H9 (cell line): Measurements from ENCODE around the gene HMMR. TPM values are rescaled to one million over a fixed set of nuclear protein-coding genes. Genes with fewer than 3 reads are reported as not detected.

Experiments used
- DNase-seq: peaks from one replicate; pipeline ENCODE4 v3.0.0-alpha.2; 2017
- H2AFZ ChIP-seq: one replicate; pipeline ENCODE4 v1.6.1; 2013; ENCODE audit warnings: mild to moderate bottlenecking, low read length, control low read depth, moderate library complexity
- H2AK5ac ChIP-seq: 2 replicates; pipeline ENCODE4 v1.6.1; 2013; ENCODE audit warnings: low read length, control low read depth, mixed read lengths; ENCODE audit not compliant: insufficient read length
- H2BK120ac ChIP-seq: one replicate; pipeline ENCODE4 v1.6.1; 2013; ENCODE audit warnings: low read depth, mild to moderate bottlenecking, low read length, control low read depth, inconsistent platforms; ENCODE audit not compliant: poor library complexity, severe bottlenecking
- H2BK12ac ChIP-seq: 2 replicates; pipeline ENCODE4 v1.6.1; 2013; ENCODE audit warnings: low read length, control low read depth, mixed read lengths, low read depth; ENCODE audit not compliant: insufficient read length
- H2BK15ac ChIP-seq: 2 replicates; pipeline ENCODE4 v1.6.1; 2013; ENCODE audit warnings: low read depth, low read length, control low read depth
- H2BK20ac ChIP-seq: one replicate; pipeline ENCODE4 v1.6.1; 2013; ENCODE audit warnings: low read depth, mild to moderate bottlenecking, low read length, control low read depth, inconsistent platforms; ENCODE audit not compliant: poor library complexity, severe bottlenecking
- H2BK5ac ChIP-seq: 2 replicates; pipeline ENCODE4 v1.6.1; 2013; ENCODE audit warnings: low read length, control low read depth, mixed read lengths; ENCODE audit not compliant: insufficient read length
- H3K14ac ChIP-seq: 2 replicates; pipeline ENCODE4 v1.6.1; 2013; ENCODE audit warnings: low read length, control low read depth; ENCODE audit not compliant: insufficient read depth
- H3K18ac ChIP-seq: 2 replicates; pipeline ENCODE4 v1.6.1; 2013; ENCODE audit warnings: low read depth, mild to moderate bottlenecking, mixed read lengths, low read length, control low read depth; ENCODE audit not compliant: insufficient read length
- H3K23ac ChIP-seq: 2 replicates; pipeline ENCODE4 v1.6.1; 2013; ENCODE audit warnings: low read length, control low read depth, mixed read lengths, low read depth; ENCODE audit not compliant: insufficient read length
- H3K23me2 ChIP-seq: 2 replicates; pipeline ENCODE4 v1.6.1; 2013; ENCODE audit warnings: low read depth, mild to moderate bottlenecking, mixed read lengths, low read length, control low read depth; ENCODE audit not compliant: insufficient read length, poor library complexity, severe bottlenecking
- H3K27ac ChIP-seq: 2 replicates; pipeline ENCODE4 v1.5.1; 2013; ENCODE audit warnings: low read length, control low read depth, mixed read lengths, low read depth; ENCODE audit not compliant: insufficient read length
- H3K27me3 ChIP-seq: 2 replicates; pipeline ENCODE4 v1.6.1; 2013; ENCODE audit warnings: low read length, control low read depth, inconsistent platforms; ENCODE audit not compliant: insufficient read depth
- H3K4ac ChIP-seq: 2 replicates; pipeline ENCODE4 v1.6.1; 2013; ENCODE audit warnings: low read depth, mild to moderate bottlenecking, control low read depth, inconsistent platforms, low read length, moderate library complexity
- H3K4me1 ChIP-seq: 2 replicates; pipeline ENCODE4 v1.6.1; 2013; ENCODE audit warnings: low read length, control low read depth, inconsistent platforms; ENCODE audit not compliant: insufficient read depth
- H3K4me2 ChIP-seq: 2 replicates; pipeline ENCODE4 v1.6.1; 2013; ENCODE audit warnings: low read length, control low read depth, mixed read lengths; ENCODE audit not compliant: insufficient read length, insufficient read depth
- H3K56ac ChIP-seq: 2 replicates; pipeline ENCODE4 v1.6.1; 2013; ENCODE audit warnings: low read depth, mild to moderate bottlenecking, mixed read lengths, low read length, control low read depth; ENCODE audit not compliant: insufficient read length
- H3K79me1 ChIP-seq: 2 replicates; pipeline ENCODE4 v1.6.1; 2013; ENCODE audit warnings: low read depth, mild to moderate bottlenecking, moderate library complexity, low read length, control low read depth, inconsistent platforms; ENCODE audit not compliant: insufficient read depth, poor library complexity, severe bottlenecking
- H3K79me2 ChIP-seq: 2 replicates; pipeline ENCODE4 v1.6.1; 2013; ENCODE audit warnings: low read length, control low read depth, inconsistent platforms; ENCODE audit not compliant: insufficient read depth
- H3K9ac ChIP-seq: 2 replicates; pipeline ENCODE4 v1.6.1; 2013; ENCODE audit warnings: low read length, control low read depth, mixed read lengths; ENCODE audit not compliant: insufficient read length; ENCODE audit errors: extremely low read depth
- H3K9me3 ChIP-seq: one replicate; pipeline ENCODE4 v1.6.1; 2013; ENCODE audit warnings: low read depth, low read length, inconsistent platforms; ENCODE audit not compliant: control insufficient read depth
- H3T11ph ChIP-seq: one replicate; pipeline ENCODE4 v1.6.1; 2013; ENCODE audit warnings: mild to moderate bottlenecking, low read length, control low read depth, inconsistent platforms
- H4K20me1 ChIP-seq: one replicate; pipeline ENCODE4 v1.6.1; 2013; ENCODE audit not compliant: control insufficient read depth, insufficient read length, insufficient read depth
- H4K5ac ChIP-seq: 2 replicates; pipeline ENCODE4 v1.6.1; 2013; ENCODE audit warnings: low read depth, mild to moderate bottlenecking, mixed read lengths, low read length, control low read depth; ENCODE audit not compliant: insufficient read length
- H4K8ac ChIP-seq: replicated peaks from 2 replicates; pipeline ENCODE4 v1.6.1; 2013; ENCODE audit warnings: low read length, control low read depth, mixed read lengths, low read depth; ENCODE audit not compliant: insufficient read length
- H4K91ac ChIP-seq: 2 replicates; pipeline ENCODE4 v1.6.1; 2013; ENCODE audit warnings: low read depth, mild to moderate bottlenecking, moderate library complexity, mixed read lengths, low read length, control low read depth; ENCODE audit not compliant: insufficient read length
- H3K27ac Mint-ChIP-seq, 3 experiments: 2 replicates in 2 of 3; 3 replicates in 1 of 3; pipeline ENCODE4 v1.8.0; 2020 to 2021; ENCODE audit warnings: mixed read lengths in 3 of 3, mild to moderate bottlenecking in 1 of 3, moderate library complexity in 1 of 3
- H3K27me3 Mint-ChIP-seq: 2 replicates; pipeline ENCODE4 v1.8.0; 2021; ENCODE audit warnings: low read depth, mild to moderate bottlenecking, moderate library complexity, mixed read lengths
- H3K36me3 Mint-ChIP-seq, 3 experiments: 2 replicates in 2 of 3; 3 replicates in 1 of 3; pipeline ENCODE4 v1.8.0; 2020 to 2021; ENCODE audit warnings: low read depth in 3 of 3, mixed read lengths in 3 of 3; ENCODE audit not compliant: insufficient read depth in 1 of 3
- H3K4me1 Mint-ChIP-seq, 2 experiments: 2 replicates each; pipeline ENCODE4 v1.8.0; 2020; ENCODE audit warnings: mixed read lengths in 2 of 2
- H3K4me3 Mint-ChIP-seq, 2 experiments: 2 replicates in 1 of 2; 3 replicates in 1 of 2; pipeline ENCODE4 v1.8.0; 2020 to 2021; ENCODE audit warnings: mild to moderate bottlenecking in 2 of 2, mixed read lengths in 2 of 2, moderate library complexity in 1 of 2
- H3K9me3 Mint-ChIP-seq, 2 experiments: 2 replicates in 1 of 2; 3 replicates in 1 of 2; pipeline ENCODE4 v1.8.0; 2020; ENCODE audit warnings: mild to moderate bottlenecking in 2 of 2, mixed read lengths in 2 of 2, moderate library complexity in 1 of 2
- WGBS: extraction: QIAGEN DNeasy Blood & Tissue Kit; methylation state at CpG from one replicate; pipeline ENCODE4 v1.1.7; 2013; ENCODE audit warnings: missing lambda C conversion rate, low lambda C conversion rate, mixed read lengths; ENCODE audit not compliant: insufficient read length; ENCODE audit errors: extremely low coverage; 5-methylcytosine and 5-hydroxymethylcytosine counted together
- total RNA-seq: library from RNA; stranded (reverse); gene quantifications from 2 replicates; pipeline ENCODE4 v1.2.1, GENCODE V29; 2021
- TF ChIP-seq, protein P1 (sequence below): fragments of 200-600 bp; sonication (generic); conservative IDR thresholded peaks from 3 replicates; pipeline ENCODE4 v1.8.0; 2021; ENCODE audit warnings: antibody characterized with exemption, mild to moderate bottlenecking

Gene HMMR
- total RNA-seq, 1 experiment from 2014 or later: 36.2 TPM

DNA sequence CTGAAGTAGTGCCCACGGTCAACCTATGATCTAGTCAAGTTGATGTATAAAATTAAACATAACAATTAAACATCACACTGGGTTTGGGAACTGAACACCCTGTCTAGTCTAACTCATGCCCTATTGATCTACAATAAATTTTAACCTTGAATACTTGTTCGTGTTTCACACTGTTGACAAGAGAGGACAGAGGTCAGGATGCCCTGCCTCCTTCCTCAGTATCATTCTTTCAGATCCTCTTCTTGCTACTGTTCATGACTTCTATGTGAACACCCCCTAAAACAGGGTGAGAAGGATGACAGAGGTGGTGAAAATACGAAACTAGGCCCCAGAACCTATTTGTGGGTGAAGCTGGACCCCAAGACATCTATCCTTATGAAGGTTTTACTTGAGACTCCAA lies 36.9 kb downstream of the HMMR start:
- Histone ChIP-seq H3K56ac (no peak overlapping the region), H3K4me1 (no peaks in the 10 kb centered on the region), H3K23ac (no peak overlapping the region), H2BK15ac (no peak overlapping the region), H2BK12ac (no peak overlapping the region), H3K4me2 (no peak overlapping the region), H3K23me2 (no peaks in the 10 kb centered on the region), H2BK20ac (no peak overlapping the region), H3K27me3 (no peaks in the 10 kb centered on the region), H3K79me2 (no peaks in the 10 kb centered on the region), H4K91ac (no peak overlapping the region), H3K18ac (no peak overlapping the region), H4K5ac (no peak overlapping the region), H2BK120ac (no peak overlapping the region), H2AFZ (no peak overlapping the region), H3K14ac (no peak overlapping the region), H3K9ac (no peak overlapping the region), H3K27ac (no peak overlapping the region), H3K4ac (no peak overlapping the region), H3T11ph (no peak overlapping the region), H3K79me1 (no peaks in the 10 kb centered on the region), H3K9me3 (no peaks in the 10 kb centered on the region), H2AK5ac (no peak overlapping the region), H4K20me1 (no peaks in the 10 kb centered on the region), H4K8ac (no peak overlapping the region), H2BK5ac (no peak overlapping the region)
- peaks cover 0 to under 1% of the 10 kb centered on the region in 2 experiments; a peak in 2 of 4 replicates for H3K4me1 Mint-ChIP-seq
- no peaks in the 10 kb centered on the region for H3K27me3 Mint-ChIP-seq
- WGBS: no CpG with 5 or more reads among the region's 3 CpGs
- peaks cover 0 to 10% (median 0%) of the 10 kb centered on the region in 3 experiments; a peak in 3 of 7 replicates for H3K36me3 Mint-ChIP-seq
- DNase-seq: no peak
- H3K9me3 Mint-ChIP-seq: no peaks in the 10 kb centered on the region
- no peak overlapping the region for H3K27ac Mint-ChIP-seq
- no peak overlapping the region for H3K4me3 Mint-ChIP-seq
- TF ChIP-seq, protein P1, sequence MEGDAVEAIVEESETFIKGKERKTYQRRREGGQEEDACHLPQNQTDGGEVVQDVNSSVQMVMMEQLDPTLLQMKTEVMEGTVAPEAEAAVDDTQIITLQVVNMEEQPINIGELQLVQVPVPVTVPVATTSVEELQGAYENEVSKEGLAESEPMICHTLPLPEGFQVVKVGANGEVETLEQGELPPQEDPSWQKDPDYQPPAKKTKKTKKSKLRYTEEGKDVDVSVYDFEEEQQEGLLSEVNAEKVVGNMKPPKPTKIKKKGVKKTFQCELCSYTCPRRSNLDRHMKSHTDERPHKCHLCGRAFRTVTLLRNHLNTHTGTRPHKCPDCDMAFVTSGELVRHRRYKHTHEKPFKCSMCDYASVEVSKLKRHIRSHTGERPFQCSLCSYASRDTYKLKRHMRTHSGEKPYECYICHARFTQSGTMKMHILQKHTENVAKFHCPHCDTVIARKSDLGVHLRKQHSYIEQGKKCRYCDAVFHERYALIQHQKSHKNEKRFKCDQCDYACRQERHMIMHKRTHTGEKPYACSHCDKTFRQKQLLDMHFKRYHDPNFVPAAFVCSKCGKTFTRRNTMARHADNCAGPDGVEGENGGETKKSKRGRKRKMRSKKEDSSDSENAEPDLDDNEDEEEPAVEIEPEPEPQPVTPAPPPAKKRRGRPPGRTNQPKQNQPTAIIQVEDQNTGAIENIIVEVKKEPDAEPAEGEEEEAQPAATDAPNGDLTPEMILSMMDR: no peak
